Suprapubic skin (tissue), 3 donors: Measurements from ENCODE around the gene UBR3.

Source experiments
- POLR2A ChIP-seq, 2 donors: fragments of 450-650 bp; IDR thresholded peaks; one replicate each; pipeline ENCODE4 v1.6.1; 2017; ENCODE audit warnings: antibody characterized with exemption in 2 of 2, mild to moderate bottlenecking in 2 of 2, moderate library complexity in 2 of 2
- TF ChIP-seq, protein P1 (sequence below), 2 donors: fragments of 200-600 bp in 1 of 2; fragments of 450-650 bp in 1 of 2; sonication (generic) in 1 of 2; IDR thresholded peaks; one replicate each; pipeline ENCODE4 v1.5.1; 2016 to 2019; ENCODE audit warnings: antibody characterized with exemption in 2 of 2, mild to moderate bottlenecking in 1 of 2, moderate library complexity in 1 of 2

GRCh38 chr2:169839954-169840746 is 12.9 kb downstream of the UBR3 start:
- no peak for TF ChIP-seq POLR2A (IDR thresholded peaks at IDR 0.05)
- TF ChIP-seq, protein P1, sequence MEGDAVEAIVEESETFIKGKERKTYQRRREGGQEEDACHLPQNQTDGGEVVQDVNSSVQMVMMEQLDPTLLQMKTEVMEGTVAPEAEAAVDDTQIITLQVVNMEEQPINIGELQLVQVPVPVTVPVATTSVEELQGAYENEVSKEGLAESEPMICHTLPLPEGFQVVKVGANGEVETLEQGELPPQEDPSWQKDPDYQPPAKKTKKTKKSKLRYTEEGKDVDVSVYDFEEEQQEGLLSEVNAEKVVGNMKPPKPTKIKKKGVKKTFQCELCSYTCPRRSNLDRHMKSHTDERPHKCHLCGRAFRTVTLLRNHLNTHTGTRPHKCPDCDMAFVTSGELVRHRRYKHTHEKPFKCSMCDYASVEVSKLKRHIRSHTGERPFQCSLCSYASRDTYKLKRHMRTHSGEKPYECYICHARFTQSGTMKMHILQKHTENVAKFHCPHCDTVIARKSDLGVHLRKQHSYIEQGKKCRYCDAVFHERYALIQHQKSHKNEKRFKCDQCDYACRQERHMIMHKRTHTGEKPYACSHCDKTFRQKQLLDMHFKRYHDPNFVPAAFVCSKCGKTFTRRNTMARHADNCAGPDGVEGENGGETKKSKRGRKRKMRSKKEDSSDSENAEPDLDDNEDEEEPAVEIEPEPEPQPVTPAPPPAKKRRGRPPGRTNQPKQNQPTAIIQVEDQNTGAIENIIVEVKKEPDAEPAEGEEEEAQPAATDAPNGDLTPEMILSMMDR (IDR thresholded peaks at IDR 0.05): no peak
